DMS53 (cell line): ENCODE measurements around the gene ADAR.
A peak's percentile ranks its signal among the peaks of the same experiment; 100 is the strongest.
"Not testable (repeated sequence)": the region's sequence is repeated elsewhere in the genome, so short reads cannot be mapped to it uniquely, and the experiment has no call there.

ENCODE experiments used
- DNase-seq: peaks from one replicate; lab custom pipeline; 2025; lab: John Stamatoyannopoulos, UW

Gene ADAR, protein sequence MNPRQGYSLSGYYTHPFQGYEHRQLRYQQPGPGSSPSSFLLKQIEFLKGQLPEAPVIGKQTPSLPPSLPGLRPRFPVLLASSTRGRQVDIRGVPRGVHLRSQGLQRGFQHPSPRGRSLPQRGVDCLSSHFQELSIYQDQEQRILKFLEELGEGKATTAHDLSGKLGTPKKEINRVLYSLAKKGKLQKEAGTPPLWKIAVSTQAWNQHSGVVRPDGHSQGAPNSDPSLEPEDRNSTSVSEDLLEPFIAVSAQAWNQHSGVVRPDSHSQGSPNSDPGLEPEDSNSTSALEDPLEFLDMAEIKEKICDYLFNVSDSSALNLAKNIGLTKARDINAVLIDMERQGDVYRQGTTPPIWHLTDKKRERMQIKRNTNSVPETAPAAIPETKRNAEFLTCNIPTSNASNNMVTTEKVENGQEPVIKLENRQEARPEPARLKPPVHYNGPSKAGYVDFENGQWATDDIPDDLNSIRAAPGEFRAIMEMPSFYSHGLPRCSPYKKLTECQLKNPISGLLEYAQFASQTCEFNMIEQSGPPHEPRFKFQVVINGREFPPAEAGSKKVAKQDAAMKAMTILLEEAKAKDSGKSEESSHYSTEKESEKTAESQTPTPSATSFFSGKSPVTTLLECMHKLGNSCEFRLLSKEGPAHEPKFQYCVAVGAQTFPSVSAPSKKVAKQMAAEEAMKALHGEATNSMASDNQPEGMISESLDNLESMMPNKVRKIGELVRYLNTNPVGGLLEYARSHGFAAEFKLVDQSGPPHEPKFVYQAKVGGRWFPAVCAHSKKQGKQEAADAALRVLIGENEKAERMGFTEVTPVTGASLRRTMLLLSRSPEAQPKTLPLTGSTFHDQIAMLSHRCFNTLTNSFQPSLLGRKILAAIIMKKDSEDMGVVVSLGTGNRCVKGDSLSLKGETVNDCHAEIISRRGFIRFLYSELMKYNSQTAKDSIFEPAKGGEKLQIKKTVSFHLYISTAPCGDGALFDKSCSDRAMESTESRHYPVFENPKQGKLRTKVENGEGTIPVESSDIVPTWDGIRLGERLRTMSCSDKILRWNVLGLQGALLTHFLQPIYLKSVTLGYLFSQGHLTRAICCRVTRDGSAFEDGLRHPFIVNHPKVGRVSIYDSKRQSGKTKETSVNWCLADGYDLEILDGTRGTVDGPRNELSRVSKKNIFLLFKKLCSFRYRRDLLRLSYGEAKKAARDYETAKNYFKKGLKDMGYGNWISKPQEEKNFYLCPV

DNA sequence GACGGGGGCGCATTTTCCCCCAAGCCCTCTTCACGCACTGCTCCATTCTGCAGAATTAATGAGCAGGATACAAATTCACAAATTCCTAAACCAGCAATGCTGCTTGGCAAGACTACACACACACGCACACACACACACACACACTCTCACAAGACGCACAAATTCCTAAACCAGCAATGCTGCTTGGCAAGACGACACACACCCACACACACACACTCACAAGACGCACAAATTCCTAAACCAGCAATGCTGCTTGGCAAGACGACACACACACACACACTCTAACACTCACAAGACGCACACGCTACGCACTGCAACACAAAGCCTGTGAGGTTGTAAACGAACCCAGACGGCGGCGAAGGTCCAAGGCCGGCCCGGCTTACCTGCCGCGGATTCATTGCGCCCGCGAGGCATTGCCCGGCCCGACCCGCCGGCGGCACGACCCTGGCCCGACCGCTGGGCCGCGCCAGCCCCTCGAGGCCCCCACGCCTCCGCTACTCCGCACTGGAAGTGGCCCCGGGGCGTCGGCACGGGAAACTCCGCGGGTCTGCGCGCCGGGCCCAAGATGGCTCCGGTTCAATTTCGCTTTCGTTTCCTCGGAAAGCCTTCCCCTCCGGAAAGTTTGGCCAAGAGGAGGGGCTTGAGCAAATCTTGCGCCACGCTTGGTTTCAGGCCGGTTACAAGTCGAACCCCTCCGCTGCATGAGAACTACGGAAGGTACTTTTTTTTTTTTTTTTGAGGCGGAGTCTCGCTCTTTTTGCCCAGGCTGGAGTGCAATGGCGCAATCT lies at the start of gene ADAR:
ADAR (minus strand) TSS at position 578 of the 788 bp plus-strand sequence; CDS start at position 398, 180 bp downstream.
- DNase-seq = peak; percentile 89

DNA sequence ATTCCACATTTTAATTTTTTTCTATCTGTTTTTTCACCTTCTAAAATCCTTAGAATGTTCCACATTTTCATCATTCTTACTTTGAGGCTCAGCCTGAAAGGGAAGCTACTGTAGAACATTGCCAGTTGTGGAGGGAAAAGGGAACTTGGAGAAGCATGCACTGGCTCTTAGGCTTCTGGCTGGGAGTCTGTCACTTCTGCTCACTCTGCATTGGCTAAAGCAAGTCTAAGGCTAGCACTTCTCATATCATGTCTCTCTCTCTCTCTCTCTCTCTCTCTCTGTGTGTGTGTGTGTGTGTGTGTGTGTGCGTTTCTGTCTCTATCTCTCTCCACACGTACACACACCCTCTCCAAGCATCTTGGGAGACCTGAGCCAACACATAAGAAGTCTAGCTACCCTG lies 49.6 kb upstream of the ADAR start:
- DNase-seq = no peak

- no peak for DNase-seq
Measured at GRCh38 chr1:154652893-154653292, 44.9 kb upstream of the ADAR start.

DNA sequence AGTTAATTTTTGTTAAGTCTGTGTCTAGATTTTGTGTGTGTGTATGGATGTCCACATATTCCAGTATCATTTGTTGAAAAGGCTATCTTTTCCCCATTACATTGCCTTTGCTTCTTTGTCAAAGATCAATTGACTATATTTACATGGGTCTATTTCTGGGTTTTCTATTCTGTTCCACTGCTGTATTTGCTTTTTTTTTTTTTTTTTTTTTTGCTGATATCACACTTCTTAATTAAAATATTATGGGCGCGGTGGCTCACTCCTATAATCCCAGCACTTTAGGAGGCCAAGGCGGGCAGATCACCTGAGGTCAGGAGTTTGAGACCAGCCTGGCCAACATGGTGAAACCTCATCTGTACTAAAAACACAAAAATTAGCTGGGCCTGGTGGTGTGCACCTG lies 36.7 kb upstream of the ADAR start:
- DNase-seq = not testable (repeated sequence)

DNA sequence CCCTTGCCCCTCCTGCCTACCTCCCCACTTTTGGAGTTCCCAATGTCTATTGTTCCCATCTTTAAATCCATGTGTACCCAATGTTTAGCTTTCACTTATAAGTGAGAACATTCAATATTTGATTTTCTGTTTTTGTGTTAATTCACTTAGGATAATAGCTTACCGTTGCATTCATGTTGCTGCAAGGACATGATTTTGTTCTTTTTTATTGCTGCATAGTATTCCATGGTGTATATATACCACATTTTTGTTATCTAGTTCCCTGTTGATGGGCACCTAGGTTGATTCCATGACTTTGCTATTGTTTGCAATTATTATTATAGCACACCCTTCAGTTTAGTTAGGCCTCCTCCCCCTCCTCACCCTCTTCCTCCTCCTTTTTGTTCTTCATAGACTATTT lies 33.5 kb upstream of the ADAR start:
- DNase-seq = no peak

DNA sequence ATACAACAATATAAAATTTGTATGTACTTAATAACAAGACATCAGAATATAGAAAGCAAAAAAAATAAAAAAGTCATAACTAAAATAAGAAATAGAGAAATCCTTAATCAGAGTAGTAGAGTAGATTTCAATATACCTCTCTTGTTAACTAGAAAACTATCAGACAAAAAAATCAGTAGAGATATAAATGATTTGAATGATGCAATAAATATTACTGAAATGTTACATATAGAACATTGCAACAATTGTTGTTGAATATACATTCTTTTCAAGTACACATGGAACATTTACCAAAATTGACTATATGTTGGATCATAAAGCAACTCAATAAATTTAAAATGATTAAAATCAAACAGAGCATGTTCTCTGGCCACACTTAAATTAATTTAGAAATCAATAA lies 31.9 kb upstream of the ADAR start:
- no peak for DNase-seq

GRCh38 chr1:154635171-154635570 lies 27.2 kb upstream of the ADAR start:
- no peak for DNase-seq

- no peak for DNase-seq
Measured at GRCh38 chr1:154629675-154630073, 21.7 kb upstream of the ADAR start.

DNA sequence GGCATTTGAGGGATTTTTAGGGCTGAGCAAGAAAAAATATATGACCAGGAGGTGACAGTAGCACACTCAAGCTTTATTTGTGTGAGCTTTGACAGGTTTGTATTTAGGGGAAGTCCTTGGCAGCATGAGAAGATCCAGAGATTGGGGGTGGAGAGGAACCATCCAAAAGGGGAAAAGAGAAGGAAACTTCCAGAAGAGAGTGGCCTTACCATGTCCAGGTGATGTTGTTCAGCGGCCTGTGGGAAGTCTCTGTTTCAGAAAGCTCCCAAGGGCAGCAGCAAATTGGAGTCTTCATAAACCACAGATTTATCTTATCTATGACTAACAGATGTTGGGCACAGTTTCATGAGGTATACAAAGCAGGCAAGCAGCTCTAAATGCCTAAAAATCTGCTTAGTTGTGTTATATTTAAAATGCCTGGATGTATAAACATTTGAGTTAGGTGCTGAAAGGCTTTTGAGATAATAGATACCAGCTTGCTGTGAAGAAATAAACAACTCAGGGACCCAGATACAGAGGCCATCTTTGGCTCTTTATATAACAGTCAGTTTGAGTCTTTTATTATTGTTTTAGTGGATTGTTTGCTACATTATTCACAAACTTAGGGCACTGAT lies 21.2 kb upstream of the ADAR start:
- DNase-seq = no peak

DNA sequence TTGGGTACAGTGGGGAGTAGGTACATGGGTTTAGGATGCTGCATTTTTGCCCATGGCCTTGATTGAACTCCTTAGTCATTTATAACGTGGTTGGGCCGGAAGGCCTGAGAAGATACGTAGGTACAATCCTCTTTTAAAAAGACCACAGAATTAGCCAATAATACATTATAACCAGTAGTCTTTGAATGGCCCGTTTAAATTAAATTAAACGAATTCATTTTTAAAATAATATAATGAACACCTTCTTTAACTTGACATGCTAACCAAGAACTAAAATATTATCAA lies 20.1 kb upstream of the ADAR start:
- DNase-seq = no peak

- DNase-seq = peak; percentile 93
Measured at GRCh38 chr1:154627257-154628120, 19.5 kb upstream of the ADAR start.

DNA sequence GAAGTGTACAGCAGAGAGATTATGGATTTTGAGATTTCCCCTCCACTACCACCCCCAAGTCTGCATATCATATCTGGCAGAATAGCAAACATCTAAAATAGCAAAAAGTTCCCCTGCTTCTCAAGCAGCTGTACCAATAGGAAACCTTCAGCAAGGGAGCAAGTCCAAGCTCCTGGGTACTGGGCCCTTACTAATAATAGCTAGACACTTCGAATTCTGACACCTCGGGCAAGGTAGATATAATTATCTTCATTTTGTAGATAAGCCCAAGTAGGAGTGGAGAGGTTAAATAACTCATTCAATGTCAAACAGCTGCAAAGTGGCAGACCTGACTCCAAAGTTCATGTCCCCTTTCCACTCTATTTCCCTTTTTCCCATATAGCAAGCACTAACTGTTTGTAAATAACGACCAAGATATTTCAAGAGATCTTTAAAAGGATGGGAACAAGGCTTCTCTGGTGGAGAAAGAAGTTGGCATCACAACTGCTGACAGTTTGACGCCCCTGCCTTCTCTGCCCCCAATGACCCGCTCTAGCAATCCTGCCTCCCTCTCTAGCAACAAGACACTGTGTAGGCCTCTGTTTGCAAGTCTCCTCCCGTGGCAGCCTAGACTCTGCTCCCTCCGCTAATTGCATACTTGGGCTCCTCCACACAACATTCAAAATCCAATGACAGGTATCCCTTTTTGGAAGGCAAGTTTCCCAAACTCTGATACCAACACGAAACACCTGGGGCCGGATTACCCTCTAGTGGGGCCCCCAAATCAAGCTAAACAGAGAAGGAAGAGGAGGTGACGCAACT lies 18.7 kb upstream of the ADAR start:
- DNase-seq = no peak

- no peak for DNase-seq
Measured at GRCh38 chr1:154624746-154625643, 17.0 kb upstream of the ADAR start.

DNA sequence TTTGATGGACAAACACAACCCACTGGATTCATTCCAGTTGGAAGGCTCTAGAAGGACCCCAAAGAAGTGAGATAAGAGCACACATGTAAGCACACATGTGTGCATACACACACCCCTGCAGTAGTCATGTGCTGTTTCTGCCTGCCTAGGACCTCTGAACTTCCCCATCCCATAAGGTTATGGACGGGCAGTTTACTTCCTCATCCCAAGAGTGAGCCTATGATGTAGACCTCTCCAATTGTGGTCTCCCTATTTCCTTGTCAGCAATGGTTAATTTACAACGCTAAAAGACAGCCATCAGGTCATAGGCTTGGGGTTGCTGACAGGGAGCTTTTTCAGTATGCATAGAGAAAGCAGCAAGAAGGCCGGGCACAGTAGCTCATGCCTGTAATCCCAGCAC lies 15.4 kb upstream of the ADAR start:
- DNase-seq = no peak

GRCh38 chr1:154622503-154623039 lies 14.6 kb upstream of the ADAR start:
- DNase-seq = no peak

DNA sequence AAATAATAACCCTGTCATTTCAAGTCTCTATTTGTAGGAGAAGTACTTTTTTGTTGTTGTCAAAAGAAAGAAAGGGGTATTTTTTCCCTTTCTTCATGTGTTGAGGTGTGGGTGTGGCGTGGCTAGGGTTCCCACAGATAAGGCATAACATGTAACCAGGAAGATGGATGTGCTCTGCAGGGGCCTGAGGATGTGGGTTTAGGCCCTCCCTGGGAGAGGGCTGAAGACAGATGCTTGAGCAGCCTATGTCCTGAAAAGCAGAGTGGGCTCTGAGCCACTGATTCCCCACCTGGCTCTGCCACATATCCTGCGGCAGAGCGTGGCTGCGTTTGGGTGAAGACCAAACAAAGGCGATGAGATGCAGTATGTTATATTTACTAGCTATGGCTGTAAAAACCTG lies 13.9 kb upstream of the ADAR start:
- DNase-seq = no peak

DNA sequence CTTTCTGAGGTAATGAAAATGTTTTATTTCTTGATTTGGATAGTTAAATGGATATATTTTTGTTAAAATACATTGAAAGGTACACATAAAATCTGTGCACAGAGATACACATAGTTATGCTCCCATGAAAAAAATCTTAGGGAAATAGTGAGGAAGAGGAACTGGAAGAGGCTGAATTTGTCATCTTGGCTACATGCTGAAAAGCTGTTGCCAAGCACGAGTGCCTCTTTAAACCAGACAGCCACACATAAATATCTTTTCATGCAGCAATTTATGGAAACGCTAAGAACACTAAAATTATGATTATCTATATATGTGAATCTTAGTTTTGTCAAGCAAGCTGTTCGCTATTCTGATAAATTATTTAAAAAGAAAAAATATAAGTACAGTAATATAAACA lies 12.8 kb upstream of the ADAR start:
- no peak for DNase-seq
